ENCODE measurements around the gene MRPL28.

The MRPL28 gene

DNA sequence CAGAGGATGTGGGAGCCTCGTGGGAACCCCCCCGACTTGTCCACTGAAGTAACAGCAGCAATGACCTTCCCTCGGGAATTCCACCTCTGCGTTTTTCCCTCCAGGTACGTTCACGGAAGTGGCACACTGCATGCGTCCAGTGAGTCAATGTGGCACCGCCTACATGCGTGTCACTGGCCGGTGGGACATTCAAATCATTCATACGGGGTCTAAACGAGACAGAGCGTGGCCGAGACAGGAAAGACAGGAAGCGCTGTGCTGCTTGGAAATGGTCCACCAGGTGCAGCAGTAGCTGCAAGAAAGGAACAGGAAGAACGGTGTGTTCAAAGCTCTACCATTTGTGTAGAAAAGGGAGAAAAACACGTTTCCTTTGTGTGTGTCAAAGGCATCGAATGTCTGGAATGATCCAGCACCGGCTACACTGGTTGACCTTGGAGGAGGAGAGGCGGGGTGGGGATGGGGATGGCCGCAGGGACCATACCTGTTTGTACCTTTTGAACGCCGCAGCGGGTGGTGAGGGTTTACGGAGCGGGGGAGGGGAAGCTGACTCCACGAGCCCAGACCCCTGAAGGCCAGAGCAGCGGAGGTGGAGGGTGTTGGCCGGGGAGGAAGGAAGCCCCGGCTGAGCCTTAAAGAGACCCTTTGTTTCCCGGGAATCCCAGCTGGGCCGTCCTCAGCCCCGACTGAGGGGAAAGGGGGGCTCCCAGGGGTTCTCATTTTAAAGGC is 13.2 kb upstream of the MRPL28 start:
- DNase-seq, result no peak
- no peak for TF ChIP-seq CTCF (IDR thresholded peaks at IDR 0.05)
- Mint-ChIP-seq H3K36me3 (ENCODE audit: low read depth) (no peaks in the 10 kb centered on the region), H3K9me3 (no peaks in the 10 kb centered on the region), H3K4me3 (peak overlapping the region; percentile 85), H3K4me1 (peaks cover 67% of the 10 kb centered on the region), H3K27ac (peak overlapping the region; percentile 70), H3K27me3 (ENCODE audit: low read depth, poor library complexity) (peaks cover 16% of the 10 kb centered on the region)

DNA sequence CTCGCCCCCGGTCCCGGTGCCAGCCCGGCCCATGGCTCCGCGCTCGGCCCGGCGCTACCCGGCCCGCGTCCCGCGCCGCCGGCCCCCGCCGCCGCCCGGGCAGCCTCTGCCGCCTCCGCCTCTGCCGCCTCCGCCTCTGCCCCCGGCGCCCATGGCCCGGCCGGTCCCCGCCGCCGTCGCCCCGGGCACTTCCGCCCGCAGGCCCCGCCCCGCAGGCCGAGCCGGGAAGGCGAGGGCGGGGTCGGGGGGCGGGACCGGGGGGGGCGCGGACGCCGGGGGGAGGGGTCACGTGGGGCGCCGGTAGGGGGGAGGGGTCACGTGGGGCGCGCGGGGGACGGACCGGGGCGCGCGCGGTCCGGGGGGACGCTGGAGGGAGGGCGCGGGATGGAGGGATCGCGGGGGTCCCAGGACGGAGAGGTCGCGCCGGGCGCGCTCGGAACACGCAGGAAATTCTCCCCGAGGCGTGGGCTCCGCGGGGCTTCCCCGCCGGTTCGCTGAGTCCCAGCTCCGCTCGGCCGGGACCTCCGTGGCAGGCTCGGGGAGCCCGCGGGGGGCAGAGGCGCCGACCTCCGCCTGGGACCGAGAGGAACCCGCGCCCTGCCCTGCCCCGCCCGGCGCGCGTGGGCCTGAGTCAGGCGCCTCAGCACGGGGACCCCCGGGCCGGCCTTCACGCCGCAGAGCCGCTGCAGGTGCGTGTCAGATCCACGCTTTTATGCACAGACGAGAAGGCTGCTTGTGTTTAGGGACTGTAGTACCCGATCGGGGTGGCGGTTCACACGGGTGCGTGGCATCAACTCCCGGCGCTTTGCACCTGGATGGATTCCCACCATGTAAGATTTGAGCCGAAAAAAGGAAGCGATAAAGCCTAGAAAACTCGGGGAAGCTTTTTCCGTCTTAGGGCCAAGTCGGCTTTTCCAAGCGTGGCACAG is 11.7 kb upstream of the MRPL28 start, which contains the start of gene PGAP6:
TSS of gene PGAP6 (minus strand) at position 190 of the 929 bp plus-strand sequence. CDS start at position 33, 157 bp downstream.
- TF ChIP-seq CTCF (IDR thresholded peaks at IDR 0.05), result no peak
- H3K27ac Mint-ChIP-seq, result no peak within 1 kb of the TSS

DNA sequence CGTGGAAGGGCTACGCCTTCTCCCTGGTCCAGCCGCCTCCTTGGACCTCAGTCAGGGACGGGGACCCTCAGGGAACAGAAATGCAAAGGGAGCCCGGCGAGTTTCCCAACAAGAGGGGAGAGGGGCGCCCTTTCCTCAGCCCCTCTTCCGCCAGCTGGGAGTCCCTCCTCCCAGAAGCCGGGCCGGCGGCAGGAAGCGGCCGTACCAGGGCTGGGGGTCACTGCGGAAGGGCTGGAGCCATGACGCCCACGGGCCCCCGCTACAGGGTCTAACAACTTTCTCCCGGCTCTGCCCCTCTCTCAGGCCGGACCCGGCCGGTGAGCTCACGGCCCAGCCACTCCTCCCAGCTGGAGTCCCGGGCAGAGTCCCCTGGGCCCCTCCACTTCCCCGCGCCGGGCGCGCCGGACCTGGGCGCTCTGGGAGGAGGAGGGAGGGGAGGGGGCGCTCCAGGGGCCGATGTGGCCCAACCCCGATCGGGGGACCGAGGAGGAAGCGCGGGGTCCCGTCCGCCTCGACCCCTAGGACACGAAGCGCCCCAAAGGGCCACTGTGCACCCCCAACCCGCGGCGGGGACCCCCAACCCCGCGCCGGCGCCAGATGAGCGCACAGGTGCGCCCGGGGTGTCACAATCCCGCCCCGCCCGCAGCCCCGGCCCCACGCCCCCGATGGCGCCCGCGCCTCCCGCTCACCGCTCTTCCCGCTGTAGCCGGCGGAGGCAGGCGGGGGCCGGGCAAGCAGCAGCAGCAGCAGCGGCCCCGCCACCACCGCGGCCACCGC is 10.9 kb upstream of the MRPL28 start:
- TF ChIP-seq CTCF (IDR thresholded peaks at IDR 0.05), result no peak
- Mint-ChIP-seq H3K4me1 (peaks cover 45% of the 10 kb centered on the region), H3K36me3 (ENCODE audit: low read depth) (no peaks in the 10 kb centered on the region), H3K9me3 (no peaks in the 10 kb centered on the region), H3K27me3 (ENCODE audit: low read depth, poor library complexity) (peaks cover 16% of the 10 kb centered on the region), H3K27ac (no peak overlapping the region), H3K4me3 (peak overlapping the region; percentile 81)
- peak; percentile 50 for DNase-seq

More for the DNA sequence above, 11.7 kb upstream of the MRPL28 start, which contains the start of gene PGAP6:
- Mint-ChIP-seq H3K4me1 (peaks cover 54% of the 10 kb centered on the region), H3K9me3 (no peaks in the 10 kb centered on the region), H3K27me3 (ENCODE audit: low read depth, poor library complexity) (peaks cover 16% of the 10 kb centered on the region), H3K4me3 (peak within 1 kb of the TSS; percentile 85), H3K36me3 (ENCODE audit: low read depth) (no peaks in the 10 kb centered on the region)
- DNase-seq, result peak; percentile 70

GRCh38 chr16:380762-381011 is 10.3 kb upstream of the MRPL28 start:
- Mint-ChIP-seq H3K27ac (no peak overlapping the region), H3K27me3 (ENCODE audit: low read depth, poor library complexity) (peaks cover 16% of the 10 kb centered on the region), H3K9me3 (no peaks in the 10 kb centered on the region), H3K4me1 (peaks cover 40% of the 10 kb centered on the region), H3K36me3 (ENCODE audit: low read depth) (no peaks in the 10 kb centered on the region), H3K4me3 (peak overlapping the region; percentile 81)
- no peak for TF ChIP-seq CTCF (IDR thresholded peaks at IDR 0.05)
- DNase-seq, result no peak

- DNase-seq, result no peak
- Mint-ChIP-seq H3K4me3 (peak overlapping the region; percentile 76), H3K36me3 (ENCODE audit: low read depth) (no peaks in the 10 kb centered on the region), H3K27ac (no peak overlapping the region), H3K4me1 (peaks cover 38% of the 10 kb centered on the region), H3K9me3 (no peaks in the 10 kb centered on the region), H3K27me3 (ENCODE audit: low read depth, poor library complexity) (peaks cover 16% of the 10 kb centered on the region)
- no peak for TF ChIP-seq CTCF (IDR thresholded peaks at IDR 0.05)
These were observed 9.8 kb upstream of the MRPL28 start for GRCh38 chr16:379961-380761.
